CD4-positive, alpha-beta T cell (primary cell): Measurements from ENCODE around the gene MICALL2. TPM values are rescaled to one million over a fixed set of nuclear protein-coding genes. Genes with fewer than 3 reads are reported as not detected.

ENCODE experiments used
- ATAC-seq: fragments of 200-7000 bp; cut with Tn5 transposase; one replicate; pipeline ENCODE4 v1.10.0; 2022; ENCODE audit warnings: mild to moderate bottlenecking; ENCODE audit not compliant: poor library complexity
- CTCF ChIA-PET: fragments of 350-600 bp; sonication (Branson Sonifier 250); formaldehyde crosslinking; loops from one replicate; lab custom pipeline; 2021; ENCODE audit warnings: antibody characterized with exemption, inconsistent platforms; lab: Charles Lee
- POLR2A ChIA-PET: fragments of 350-600 bp; sonication (Branson Sonifier 250); formaldehyde crosslinking; loops from one replicate; lab custom pipeline; 2021; ENCODE audit warnings: antibody characterized with exemption, inconsistent platforms; lab: Charles Lee
- DNase-seq, 14 experiments: peaks; one replicate each; pipeline ENCODE4 v3.0.0-alpha.2; 2013 to 2020; ENCODE audit warnings: mixed read lengths in 2 of 14
- H3K27ac ChIP-seq, 2 donors: one replicate each; pipeline versions ENCODE4 v1.5.1 to v1.7.0; 2013; ENCODE audit warnings: low read length in 2 of 2, low read depth in 1 of 2, mild to moderate bottlenecking in 1 of 2
- H3K27me3 ChIP-seq, 2 experiments: 1 replicate in 1 of 2; 2 replicates in 1 of 2; pipeline versions ENCODE4 v1.6.1 to v1.7.0; 2013; ENCODE audit warnings: low read length in 2 of 2, control low read depth in 1 of 2, mild to moderate bottlenecking in 1 of 2, moderate library complexity in 1 of 2; ENCODE audit not compliant: insufficient read depth in 2 of 2, control insufficient read depth in 1 of 2
- H3K36me3 ChIP-seq: one replicate; pipeline ENCODE4 v1.6.1; 2013; ENCODE audit warnings: low read length, control low read depth; ENCODE audit not compliant: insufficient read depth
- H3K4me1 ChIP-seq: one replicate; pipeline ENCODE4 v1.6.1; 2013; ENCODE audit warnings: low read length, control low read depth; ENCODE audit not compliant: insufficient read depth
- H3K4me3 ChIP-seq: one replicate; pipeline ENCODE4 v1.5.1; 2013; ENCODE audit warnings: mild to moderate bottlenecking, low read length, moderate library complexity
- H3K9me3 ChIP-seq, 2 experiments: 1 replicate in 1 of 2; 2 replicates in 1 of 2; pipeline versions ENCODE4 v1.6.1 to v1.7.0; 2013; ENCODE audit warnings: low read length in 2 of 2, mild to moderate bottlenecking in 2 of 2, control low read depth in 1 of 2, moderate library complexity in 1 of 2; ENCODE audit not compliant: control insufficient read depth in 1 of 2, insufficient read depth in 1 of 2
- H3K27ac Mint-ChIP-seq: one replicate; pipeline ENCODE4 v1.8.0; 2020; ENCODE audit warnings: mixed read lengths
- H3K27me3 Mint-ChIP-seq: one replicate; pipeline ENCODE4 v1.8.0; 2021; ENCODE audit warnings: mixed read lengths
- H3K36me3 Mint-ChIP-seq: one replicate; pipeline ENCODE4 v1.8.0; 2021; ENCODE audit warnings: low read depth, mixed read lengths
- H3K4me1 Mint-ChIP-seq: one replicate; pipeline ENCODE4 v1.8.0; 2021; ENCODE audit warnings: low read depth, mixed read lengths
- H3K4me3 Mint-ChIP-seq: one replicate; pipeline ENCODE4 v1.8.0; 2020; ENCODE audit warnings: mild to moderate bottlenecking, mixed read lengths
- H3K9me3 Mint-ChIP-seq: one replicate; pipeline ENCODE4 v1.8.0; 2020; ENCODE audit warnings: mixed read lengths
- intact Hi-C, 2 experiments: fragments of 100-400 bp; cut with DNase I in 1 of 2; cut with micrococcal nuclease in 1 of 2; formaldehyde crosslinking; loops; one replicate each; pipeline versions ENCODE4 v1.15.1 to v1.9.0; 2023 to 2025; cut with DNase I, micrococcal nuclease
- total RNA-seq, 174 experiments: library from RNA in 2 of 174; stranded (reverse) in 2 of 174; gene quantifications; one replicate each; pipeline ENCODE4 v1.2.3 and lab custom pipeline; 2021 to 2026
- TF ChIP-seq, protein P1 (sequence below): fragments of 200-600 bp; IDR thresholded peaks from one replicate; pipeline ENCODE4 v1.8.0; 2022; ENCODE audit warnings: antibody characterized with exemption, mild to moderate bottlenecking

The MICALL2 gene
- total RNA-seq, 2 experiments from 2014 or later = 1.9 to 2.2 TPM

DNA sequence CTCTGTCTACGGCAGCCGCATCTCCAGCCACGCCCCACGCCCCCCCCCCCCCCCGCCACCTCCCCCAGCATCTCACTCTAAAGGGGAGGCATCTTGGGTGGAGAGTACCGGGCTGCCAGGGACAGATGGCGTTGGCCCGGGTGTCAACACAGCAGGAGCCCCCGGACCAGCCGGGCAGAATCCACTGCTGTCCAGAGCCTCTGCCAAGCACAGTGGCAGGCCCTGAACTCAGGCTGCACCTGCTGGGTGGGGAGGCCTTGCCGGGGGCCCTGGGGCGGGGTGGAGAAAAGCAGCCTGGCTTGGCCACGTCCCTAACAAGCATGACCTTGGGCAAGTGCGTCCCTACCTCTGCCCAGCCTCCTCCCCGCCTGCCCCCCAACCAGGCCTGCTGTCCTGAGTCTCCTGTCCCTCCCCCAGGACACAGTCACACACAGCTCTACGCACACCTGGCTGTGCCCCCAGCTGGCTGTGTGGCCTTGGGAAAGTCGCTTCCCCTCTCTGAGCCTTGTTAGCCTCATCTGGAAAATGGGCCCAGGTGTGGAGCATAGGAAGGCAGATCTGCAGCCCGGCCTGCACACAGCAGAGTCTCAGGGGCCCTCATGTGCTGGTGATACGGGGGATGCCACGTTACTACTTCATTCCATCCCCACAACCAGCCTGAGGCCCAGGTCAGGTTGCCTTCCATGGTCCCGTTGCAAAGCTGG lies 45.2 kb downstream of the MICALL2 start:
- peaks cover 0 to 4% of the 10 kb centered on the region in 2 experiments for H3K9me3 ChIP-seq
- CTCF ChIA-PET = no interaction called here
- H3K4me3 ChIP-seq = no peak overlapping the region
- no peaks in the 10 kb centered on the region for H3K36me3 ChIP-seq
- no peaks in the 10 kb centered on the region for H3K36me3 Mint-ChIP-seq
- peak in 1 of 14 experiments; percentile 30 for DNase-seq
- no peak overlapping the region for H3K27ac Mint-ChIP-seq
- ATAC-seq = no peak
- H3K9me3 Mint-ChIP-seq = no peaks in the 10 kb centered on the region
- H3K4me1 ChIP-seq = peaks cover 32% of the 10 kb centered on the region
- POLR2A ChIA-PET = no interaction called here
- H3K27me3 Mint-ChIP-seq = peaks cover 13% of the 10 kb centered on the region
- no peak overlapping the region for H3K4me3 Mint-ChIP-seq
- no peaks in the 10 kb centered on the region for H3K27me3 ChIP-seq
- TF ChIP-seq, protein P1, sequence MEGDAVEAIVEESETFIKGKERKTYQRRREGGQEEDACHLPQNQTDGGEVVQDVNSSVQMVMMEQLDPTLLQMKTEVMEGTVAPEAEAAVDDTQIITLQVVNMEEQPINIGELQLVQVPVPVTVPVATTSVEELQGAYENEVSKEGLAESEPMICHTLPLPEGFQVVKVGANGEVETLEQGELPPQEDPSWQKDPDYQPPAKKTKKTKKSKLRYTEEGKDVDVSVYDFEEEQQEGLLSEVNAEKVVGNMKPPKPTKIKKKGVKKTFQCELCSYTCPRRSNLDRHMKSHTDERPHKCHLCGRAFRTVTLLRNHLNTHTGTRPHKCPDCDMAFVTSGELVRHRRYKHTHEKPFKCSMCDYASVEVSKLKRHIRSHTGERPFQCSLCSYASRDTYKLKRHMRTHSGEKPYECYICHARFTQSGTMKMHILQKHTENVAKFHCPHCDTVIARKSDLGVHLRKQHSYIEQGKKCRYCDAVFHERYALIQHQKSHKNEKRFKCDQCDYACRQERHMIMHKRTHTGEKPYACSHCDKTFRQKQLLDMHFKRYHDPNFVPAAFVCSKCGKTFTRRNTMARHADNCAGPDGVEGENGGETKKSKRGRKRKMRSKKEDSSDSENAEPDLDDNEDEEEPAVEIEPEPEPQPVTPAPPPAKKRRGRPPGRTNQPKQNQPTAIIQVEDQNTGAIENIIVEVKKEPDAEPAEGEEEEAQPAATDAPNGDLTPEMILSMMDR = no peak
- no peak overlapping the region for H3K27ac ChIP-seq
- H3K4me1 Mint-ChIP-seq = peaks cover 17% of the 10 kb centered on the region
- intact Hi-C loops = loop anchor here in 1 of 2 experiments (1.0 to 2.0 kb wide), 2 partner anchors 45 to 187 kb away; partner anchors contain the start of gene MICALL2

DNA sequence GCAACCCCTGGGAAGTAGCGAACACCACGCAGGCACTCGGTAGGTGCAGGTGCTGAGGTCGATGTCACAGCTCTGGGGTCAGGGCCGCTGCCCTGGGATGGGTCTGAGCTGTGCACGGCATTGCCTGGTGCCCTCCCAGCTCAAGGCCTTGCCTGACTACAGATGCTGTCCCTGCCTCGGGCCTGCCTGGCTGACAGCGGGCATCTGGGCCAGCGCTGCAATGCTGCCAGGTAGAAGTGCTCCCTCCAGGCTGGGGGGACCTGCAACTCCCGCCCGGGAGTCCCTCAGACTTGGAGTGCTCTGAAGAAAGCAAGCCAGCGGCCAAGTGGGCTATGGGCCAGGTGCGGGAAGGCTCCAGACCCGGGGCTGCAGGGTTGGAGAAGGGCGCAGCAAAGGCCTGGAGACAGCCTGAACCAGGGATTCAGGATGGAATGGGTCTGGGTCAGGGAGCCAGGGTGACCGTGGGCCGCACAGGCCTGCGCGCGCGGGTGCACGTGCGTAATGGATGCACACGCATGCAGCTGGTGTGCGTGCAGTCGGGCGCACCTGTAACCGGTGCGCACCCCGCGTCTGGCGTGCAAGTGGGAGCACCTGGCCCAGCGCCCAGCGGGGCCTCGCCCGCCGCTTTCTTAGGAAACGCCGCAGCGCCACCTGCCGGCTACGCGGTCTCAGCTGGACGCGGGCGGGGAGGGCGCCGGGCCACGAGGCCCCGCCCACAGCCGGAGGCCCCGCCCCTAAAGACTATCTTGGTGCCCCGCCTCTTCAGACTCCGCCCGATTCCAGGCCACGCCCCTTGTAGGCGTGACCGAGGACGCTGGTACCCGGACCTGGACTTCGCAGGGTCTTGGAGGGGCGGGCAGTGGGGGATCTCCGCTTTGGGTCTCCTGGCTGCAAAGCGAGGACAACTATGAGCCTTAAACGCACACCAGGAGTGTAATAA lies 46.7 kb downstream of the MICALL2 start:
- TF ChIP-seq, protein P1 = peak; percentile 75
- CTCF ChIA-PET = interaction anchor here (0.7 to 0.8 kb wide), 3 partner anchors 9 to 184 kb away, joined by 3 read pairs; no protein-coding TSS in a partner anchor
- intact Hi-C loops = loop anchor here (1.0 to 2.0 kb wide), 3 partner anchors 47 to 187 kb away; partner anchors contain the start of gene MICALL2 (in 1 of the 2)
- no peak overlapping the region for H3K27ac ChIP-seq
- H3K4me1 ChIP-seq = peaks cover 22% of the 10 kb centered on the region
- H3K4me3 ChIP-seq = peak overlapping the region; percentile 26
- H3K36me3 Mint-ChIP-seq = no peaks in the 10 kb centered on the region
- DNase-seq (peak; percentile 85 to 94 (median 89)), ATAC-seq (peak; percentile 83)
- H3K4me3 Mint-ChIP-seq = peak overlapping the region; percentile 6
- peaks cover 0 to 3% of the 10 kb centered on the region in 2 experiments for H3K27me3 ChIP-seq
- H3K9me3 Mint-ChIP-seq = no peaks in the 10 kb centered on the region
- POLR2A ChIA-PET = no interaction called here
- peaks cover 0 to 4% of the 10 kb centered on the region in 2 experiments for H3K9me3 ChIP-seq
- H3K36me3 ChIP-seq = no peaks in the 10 kb centered on the region
- peaks cover 19% of the 10 kb centered on the region for H3K27me3 Mint-ChIP-seq
- H3K4me1 Mint-ChIP-seq = peaks cover 8% of the 10 kb centered on the region
- H3K27ac Mint-ChIP-seq = no peak overlapping the region

DNA sequence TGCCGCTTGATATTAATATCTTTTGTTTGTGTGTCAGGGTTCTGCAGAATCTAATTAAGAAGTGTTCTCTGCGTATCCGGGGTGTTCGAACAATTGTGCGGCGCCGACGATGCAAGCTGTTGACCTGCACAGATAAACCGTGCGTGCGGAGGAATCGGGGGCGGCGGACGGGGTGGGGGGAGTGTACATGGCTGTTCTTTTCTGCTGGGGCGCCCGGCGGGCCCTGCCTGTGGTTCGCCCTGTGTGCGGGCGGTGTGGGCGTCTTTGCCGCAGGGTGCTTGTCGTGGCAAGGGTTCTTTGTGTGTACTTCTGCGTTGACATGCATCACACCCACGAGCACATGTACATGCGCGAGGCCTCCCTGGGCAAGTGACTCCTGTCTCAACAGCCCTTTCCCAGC lies 47.9 kb downstream of the MICALL2 start:
- TF ChIP-seq, protein P1 = no peak
- Mint-ChIP-seq H3K36me3 (no peaks in the 10 kb centered on the region), H3K9me3 (no peaks in the 10 kb centered on the region), H3K4me1 (no peaks in the 10 kb centered on the region), H3K27me3 (peaks cover 21% of the 10 kb centered on the region), H3K27ac (no peak overlapping the region), H3K4me3 (no peak overlapping the region)
- Histone ChIP-seq H3K27me3 (peaks cover 0 to 10% of the 10 kb centered on the region in 2 experiments), H3K4me1 (peaks cover 15% of the 10 kb centered on the region), H3K27ac (no peak overlapping the region), H3K9me3 (peaks cover 0 to 4% of the 10 kb centered on the region in 2 experiments), H3K36me3 (no peaks in the 10 kb centered on the region), H3K4me3 (no peak overlapping the region)
- DNase-seq (no peak), ATAC-seq (no peak)
- POLR2A ChIA-PET = no interaction called here
- intact Hi-C loops = no loop called here
- CTCF ChIA-PET = no interaction called here
